Mesothelial cell of epicardium (in vitro differentiated cells): ENCODE data around the gene ZG16B. TPM values are rescaled to one million over a fixed set of nuclear protein-coding genes. Genes with fewer than 3 reads are reported as not detected.

ENCODE experiments used
- DNase-seq, 2 experiments: peaks; one replicate each; pipeline ENCODE4 v3.0.0; 2021; ENCODE audit warnings: low spot score in 2 of 2; ENCODE audit not compliant: unreplicated experiment in 2 of 2
- H3K27ac Mint-ChIP-seq: 2 replicates; pipeline ENCODE4 v1.8.0; 2021; ENCODE audit warnings: mixed read lengths
- H3K27me3 Mint-ChIP-seq: 2 replicates; pipeline ENCODE4 v1.8.0; 2021; ENCODE audit warnings: low read depth, mixed read lengths
- H3K36me3 Mint-ChIP-seq: 2 replicates; pipeline ENCODE4 v1.8.0; 2021; ENCODE audit warnings: mixed read lengths
- H3K4me1 Mint-ChIP-seq: 2 replicates; pipeline ENCODE4 v1.8.0; 2021; ENCODE audit warnings: mixed read lengths
- H3K4me3 Mint-ChIP-seq: 2 replicates; pipeline ENCODE4 v1.8.0; 2021; ENCODE audit warnings: mild to moderate bottlenecking, moderate library complexity, mixed read lengths
- H3K9me3 Mint-ChIP-seq: 2 replicates; pipeline ENCODE4 v1.8.0; 2021; ENCODE audit warnings: mixed read lengths
- total RNA-seq: library from RNA; stranded (reverse); gene quantifications from 3 replicates; pipeline ENCODE4 v1.2.1, GENCODE V29; 2021
- TF ChIP-seq, protein P1 (sequence below): fragments of 200-600 bp; sonication (generic); IDR thresholded peaks from one replicate; pipeline ENCODE4 v1.5.0; 2021; ENCODE audit warnings: antibody characterized with exemption; ENCODE audit not compliant: unreplicated experiment

The ZG16B gene
- total RNA-seq, 1 donor from 2014 or later: 0.51 TPM

DNA sequence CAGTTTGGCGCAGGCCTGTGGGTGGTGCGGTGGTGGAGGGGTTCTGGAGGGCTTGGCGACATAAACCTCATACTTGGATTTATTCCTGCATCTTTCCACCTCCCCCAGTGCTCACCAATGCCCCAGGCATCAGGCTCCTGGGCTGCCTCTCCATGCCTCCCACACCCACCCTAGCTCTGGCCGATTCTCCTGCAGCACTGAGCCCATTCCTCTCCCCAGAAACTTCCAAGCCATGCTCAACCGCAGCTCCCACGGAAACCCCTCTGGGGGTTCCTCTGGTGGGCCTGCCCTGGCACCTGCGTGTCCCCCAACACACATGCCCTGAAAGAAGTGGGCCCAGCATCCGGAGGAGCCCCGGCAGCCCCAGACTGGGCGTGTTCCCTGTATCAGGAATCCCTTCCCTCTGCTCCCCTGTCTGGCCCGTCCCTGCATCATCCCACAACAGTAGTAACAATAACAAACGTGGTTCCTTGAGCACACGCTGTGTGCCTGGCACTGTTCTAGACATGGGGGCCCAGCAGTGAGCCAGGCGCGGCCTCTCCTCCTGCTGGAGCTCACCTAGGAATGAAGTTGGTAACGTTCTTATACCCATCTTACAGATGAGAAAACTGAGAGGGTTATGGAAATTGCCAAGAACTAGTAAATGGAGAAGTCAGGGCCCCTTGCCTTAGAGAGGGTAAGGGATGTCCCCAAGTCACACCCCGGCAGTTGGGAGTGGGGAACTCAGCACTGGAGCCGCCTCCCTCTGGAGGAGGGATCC, 10.7 kb upstream of the ZG16B start:
- peaks cover 14% of the 10 kb centered on the region for H3K27me3 Mint-ChIP-seq
- TF ChIP-seq, protein P1, sequence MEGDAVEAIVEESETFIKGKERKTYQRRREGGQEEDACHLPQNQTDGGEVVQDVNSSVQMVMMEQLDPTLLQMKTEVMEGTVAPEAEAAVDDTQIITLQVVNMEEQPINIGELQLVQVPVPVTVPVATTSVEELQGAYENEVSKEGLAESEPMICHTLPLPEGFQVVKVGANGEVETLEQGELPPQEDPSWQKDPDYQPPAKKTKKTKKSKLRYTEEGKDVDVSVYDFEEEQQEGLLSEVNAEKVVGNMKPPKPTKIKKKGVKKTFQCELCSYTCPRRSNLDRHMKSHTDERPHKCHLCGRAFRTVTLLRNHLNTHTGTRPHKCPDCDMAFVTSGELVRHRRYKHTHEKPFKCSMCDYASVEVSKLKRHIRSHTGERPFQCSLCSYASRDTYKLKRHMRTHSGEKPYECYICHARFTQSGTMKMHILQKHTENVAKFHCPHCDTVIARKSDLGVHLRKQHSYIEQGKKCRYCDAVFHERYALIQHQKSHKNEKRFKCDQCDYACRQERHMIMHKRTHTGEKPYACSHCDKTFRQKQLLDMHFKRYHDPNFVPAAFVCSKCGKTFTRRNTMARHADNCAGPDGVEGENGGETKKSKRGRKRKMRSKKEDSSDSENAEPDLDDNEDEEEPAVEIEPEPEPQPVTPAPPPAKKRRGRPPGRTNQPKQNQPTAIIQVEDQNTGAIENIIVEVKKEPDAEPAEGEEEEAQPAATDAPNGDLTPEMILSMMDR: no peak
- no peak for DNase-seq

DNA sequence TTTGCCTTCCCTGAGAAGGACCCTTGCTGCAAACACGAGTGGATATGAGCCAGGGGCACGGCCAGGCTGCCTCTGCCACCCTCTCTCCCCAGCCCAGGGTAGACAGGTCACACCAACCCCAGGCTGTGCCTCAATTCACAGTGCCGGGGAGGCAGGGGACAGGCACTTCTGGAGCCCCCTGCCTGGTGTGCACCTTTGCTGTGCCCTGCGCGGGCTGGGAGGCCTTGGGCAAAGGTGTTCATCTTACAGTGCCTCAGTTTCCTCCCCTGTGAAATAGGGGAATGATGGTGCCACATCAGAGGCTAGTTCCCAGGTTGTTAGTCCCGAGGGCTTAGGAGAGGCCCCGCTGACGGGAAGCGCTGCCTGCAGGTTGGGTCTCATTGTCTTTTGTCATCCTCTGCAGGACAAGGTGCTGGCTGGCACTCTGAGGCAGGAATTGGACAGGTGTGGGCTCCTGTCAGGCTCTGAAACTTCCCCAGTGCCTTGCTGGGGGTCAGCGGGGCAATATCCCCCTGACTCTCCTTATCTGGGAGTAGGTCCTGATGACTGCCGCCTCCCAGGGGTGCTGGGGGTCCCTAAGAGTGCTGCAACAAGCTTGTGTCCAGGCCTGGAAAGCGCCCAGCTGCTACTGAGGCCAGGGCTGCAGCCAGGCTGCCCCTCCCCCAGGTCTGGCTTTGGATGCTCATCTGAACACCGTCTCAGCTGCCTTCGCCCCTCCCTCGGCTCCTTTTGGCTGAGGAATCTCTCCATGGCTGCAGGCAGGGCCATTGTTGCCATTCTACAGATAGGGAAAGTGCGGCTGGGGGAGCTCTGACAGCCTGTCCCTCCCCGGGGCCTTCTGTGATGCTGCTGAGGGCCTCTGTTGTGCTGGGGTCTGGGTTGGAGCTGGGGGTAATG, 9.9 kb upstream of the ZG16B start:
- Mint-ChIP-seq H3K27me3 (peaks cover 11% of the 10 kb centered on the region), H3K4me3 (no peak overlapping the region), H3K4me1 (no peaks in the 10 kb centered on the region), H3K36me3 (no peaks in the 10 kb centered on the region), H3K27ac (no peak overlapping the region), H3K9me3 (no peaks in the 10 kb centered on the region)
- TF ChIP-seq, protein P1: no peak
- no peak for DNase-seq

More for the DNA sequence above, 10.7 kb upstream of the ZG16B start:
- no peaks in the 10 kb centered on the region for H3K9me3 Mint-ChIP-seq
- no peak overlapping the region for H3K4me3 Mint-ChIP-seq
- no peak overlapping the region for H3K27ac Mint-ChIP-seq
- no peaks in the 10 kb centered on the region for H3K36me3 Mint-ChIP-seq
- H3K4me1 Mint-ChIP-seq: no peaks in the 10 kb centered on the region

DNA sequence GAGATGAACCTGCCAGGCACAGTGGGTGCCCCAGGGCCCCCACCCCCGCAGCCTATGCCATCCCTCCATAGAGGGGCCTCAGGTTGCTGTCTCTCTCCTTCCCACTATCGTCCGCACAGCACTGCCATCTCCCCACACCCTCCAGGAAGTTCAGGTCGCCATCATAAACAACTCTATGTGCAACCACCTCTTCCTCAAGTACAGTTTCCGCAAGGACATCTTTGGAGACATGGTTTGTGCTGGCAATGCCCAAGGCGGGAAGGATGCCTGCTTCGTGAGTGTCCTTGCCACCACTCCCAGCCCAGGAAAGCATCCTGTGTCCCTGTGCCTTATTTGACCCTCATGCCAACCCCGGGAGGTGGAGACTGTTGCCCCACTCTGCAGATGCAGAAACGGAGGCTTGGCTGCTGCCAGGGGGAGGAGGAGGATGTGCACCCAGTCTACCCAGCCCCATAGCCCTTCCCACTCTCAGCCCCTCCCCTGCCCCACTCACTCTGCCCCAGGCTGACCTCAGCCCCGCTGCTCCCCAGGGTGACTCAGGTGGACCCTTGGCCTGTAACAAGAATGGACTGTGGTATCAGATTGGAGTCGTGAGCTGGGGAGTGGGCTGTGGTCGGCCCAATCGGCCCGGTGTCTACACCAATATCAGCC, 9.1 kb upstream of the ZG16B start:
- DNase-seq: no peak
- H3K27me3 Mint-ChIP-seq: peaks cover 11% of the 10 kb centered on the region
- no peaks in the 10 kb centered on the region for H3K4me1 Mint-ChIP-seq
- no peaks in the 10 kb centered on the region for H3K9me3 Mint-ChIP-seq
- no peaks in the 10 kb centered on the region for H3K36me3 Mint-ChIP-seq
- H3K27ac Mint-ChIP-seq: no peak overlapping the region
- H3K4me3 Mint-ChIP-seq: no peak overlapping the region
- TF ChIP-seq, protein P1: no peak

DNA sequence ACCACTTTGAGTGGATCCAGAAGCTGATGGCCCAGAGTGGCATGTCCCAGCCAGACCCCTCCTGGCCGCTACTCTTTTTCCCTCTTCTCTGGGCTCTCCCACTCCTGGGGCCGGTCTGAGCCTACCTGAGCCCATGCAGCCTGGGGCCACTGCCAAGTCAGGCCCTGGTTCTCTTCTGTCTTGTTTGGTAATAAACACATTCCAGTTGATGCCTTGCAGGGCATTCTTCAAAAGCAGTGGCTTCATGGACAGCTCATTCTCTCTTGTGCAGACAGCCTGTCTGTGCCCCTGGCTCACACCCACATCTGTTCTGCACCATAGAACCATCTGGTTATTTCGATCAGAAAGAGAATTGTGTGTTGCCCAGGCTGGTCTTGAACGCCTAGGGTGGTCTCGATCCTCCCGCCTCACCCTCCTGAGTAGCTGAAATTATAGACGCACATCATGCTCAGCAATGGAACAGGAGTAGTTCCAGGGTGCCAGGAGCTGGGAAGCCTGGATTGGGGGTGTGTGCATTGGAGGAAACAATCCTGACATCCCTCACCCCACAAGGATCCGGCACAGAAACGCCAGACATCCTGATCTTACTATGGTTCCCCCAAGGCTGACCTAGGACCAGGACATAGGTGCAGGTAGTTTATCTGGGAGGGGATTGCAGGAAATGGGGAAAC, 8.5 kb upstream of the ZG16B start:
- no peak overlapping the region for H3K27ac Mint-ChIP-seq
- no peak for DNase-seq
- no peaks in the 10 kb centered on the region for H3K36me3 Mint-ChIP-seq
- TF ChIP-seq, protein P1: no peak
- H3K9me3 Mint-ChIP-seq: no peaks in the 10 kb centered on the region
- H3K27me3 Mint-ChIP-seq: peaks cover 11% of the 10 kb centered on the region
- no peak overlapping the region for H3K4me3 Mint-ChIP-seq
- H3K4me1 Mint-ChIP-seq: no peaks in the 10 kb centered on the region

DNA sequence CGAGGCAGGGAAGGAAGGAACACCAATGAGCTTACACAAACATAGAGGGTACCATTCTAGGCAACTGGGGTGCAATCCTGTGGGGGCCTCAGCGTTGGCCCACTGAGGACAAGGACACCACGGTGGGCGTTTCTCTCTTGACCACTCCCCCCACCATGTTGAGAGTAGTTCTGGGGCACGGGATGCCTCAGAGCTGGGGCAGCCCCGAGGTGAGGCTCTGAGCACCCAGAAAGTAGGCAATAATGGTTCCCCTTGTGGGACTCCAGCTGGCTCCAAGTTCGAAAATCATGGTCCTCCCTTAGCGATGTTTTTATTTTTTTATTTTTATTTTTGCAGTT, 8.0 kb upstream of the ZG16B start:
- no peaks in the 10 kb centered on the region for H3K9me3 Mint-ChIP-seq
- no peaks in the 10 kb centered on the region for H3K36me3 Mint-ChIP-seq
- DNase-seq: no peak
- H3K27ac Mint-ChIP-seq: no peak overlapping the region
- peaks cover 11% of the 10 kb centered on the region for H3K27me3 Mint-ChIP-seq
- no peak overlapping the region for H3K4me3 Mint-ChIP-seq
- no peaks in the 10 kb centered on the region for H3K4me1 Mint-ChIP-seq
- TF ChIP-seq, protein P1: no peak
